GM12878 (cell line): ENCODE data around the gene IER2. TPM values are rescaled to one million over a fixed set of nuclear protein-coding genes. Genes with fewer than 3 reads are reported as not detected.

Experiments used
- CBFB ChIP-seq: IDR thresholded peaks from 2 replicates; pipeline ENCODE4 v1.6.1; 2016; ENCODE audit warnings: antibody characterized with exemption, low read depth
- CBX5 ChIP-seq: sonication (generic); IDR thresholded peaks from 2 replicates; pipeline ENCODE4 v1.6.1; 2016; ENCODE audit warnings: low read depth, moderate library complexity, mild to moderate bottlenecking, inconsistent platforms
- CEBPB ChIP-seq, 2 experiments: fragments of 150-350 bp in 1 of 2; IDR thresholded peaks; 2 replicates each; pipeline ENCODE4 v1.6.1; 2012 to 2014; ENCODE audit warnings: low read depth in 2 of 2, low read length in 2 of 2, borderline replicate concordance in 1 of 2, inconsistent platforms in 1 of 2
- GATAD2B ChIP-seq: fragments of 450-650 bp; conservative IDR thresholded peaks from 2 replicates; pipeline ENCODE4 v1.6.1; 2017; ENCODE audit warnings: low read depth, mild to moderate bottlenecking, moderate library complexity
- IKZF1 ChIP-seq: fragments of 450-650 bp; conservative IDR thresholded peaks from 2 replicates; pipeline ENCODE4 v1.6.1; 2017; ENCODE audit warnings: antibody characterized with exemption, mild to moderate bottlenecking
- IKZF2 ChIP-seq, 2 experiments: fragments of 450-650 bp; IDR thresholded peaks; 2 replicates each; pipeline ENCODE4 v1.6.1; 2017; ENCODE audit warnings: mild to moderate bottlenecking in 2 of 2, moderate library complexity in 2 of 2
- JUND ChIP-seq: IDR thresholded peaks from 2 replicates; pipeline ENCODE4 v1.6.1; 2012; ENCODE audit warnings: low read depth, mild to moderate bottlenecking, low read length, improper control_type of control experiment, moderate library complexity
- MTA3 ChIP-seq: IDR thresholded peaks from 2 replicates; pipeline ENCODE4 v1.6.1; 2012; ENCODE audit warnings: low read length, inconsistent platforms, borderline replicate concordance
- MXI1 ChIP-seq: fragments of 150-350 bp; IDR thresholded peaks from 2 replicates; pipeline ENCODE4 v1.6.1; 2011; ENCODE audit warnings: low read depth, mild to moderate bottlenecking, inconsistent platforms, low read length, improper control_type of control experiment
- PAX5 ChIP-seq: IDR thresholded peaks from 2 replicates; pipeline ENCODE4 v1.6.1; 2011; ENCODE audit warnings: low read depth, low read length, borderline replicate concordance
- RB1 ChIP-seq: fragments of 450-650 bp; formaldehyde crosslinking; IDR thresholded peaks from 2 replicates; pipeline ENCODE4 v1.6.1; 2017; ENCODE audit warnings: mild to moderate bottlenecking, borderline replicate concordance
- RUNX3 ChIP-seq: IDR thresholded peaks from 2 replicates; pipeline ENCODE4 v1.6.1; 2012; ENCODE audit warnings: low read length, inconsistent platforms
- SIX5 ChIP-seq: IDR thresholded peaks from 2 replicates; pipeline ENCODE4 v1.6.1; 2011; ENCODE audit warnings: mild to moderate bottlenecking, low read depth, low read length, moderate library complexity; ENCODE audit not compliant: severe bottlenecking
- SRF ChIP-seq, 2 experiments: IDR thresholded peaks; 2 replicates each; pipeline ENCODE4 v1.6.1; 2011; ENCODE audit warnings: low read depth in 2 of 2, low read length in 2 of 2, mild to moderate bottlenecking in 1 of 2, moderate library complexity in 1 of 2
- STAT1 ChIP-seq: fragments of 450-650 bp; conservative IDR thresholded peaks from 2 replicates; pipeline ENCODE4 v1.6.1; 2014; ENCODE audit warnings: antibody characterized with exemption, mild to moderate bottlenecking
- TAF1 ChIP-seq: IDR thresholded peaks from 2 replicates; pipeline ENCODE4 v1.6.1; 2011; ENCODE audit warnings: mild to moderate bottlenecking, low read depth, low read length, borderline replicate concordance
- TARDBP ChIP-seq: IDR thresholded peaks from 2 replicates; pipeline ENCODE4 v1.6.1; 2016; ENCODE audit warnings: borderline replicate concordance
- ZZZ3 ChIP-seq: IDR thresholded peaks from 2 replicates; pipeline ENCODE4 v1.6.1; 2011; ENCODE audit warnings: low read depth; ENCODE audit not compliant: control insufficient read depth, insufficient read length
- polyA plus RNA-seq, 11 experiments: library from polyadenylated mRNA; depleted of rRNA in 4 of 11; unstranded in 6 of 11; stranded (reverse) in 5 of 11; fragments of >200 nt; fragmentation: Nextera tagmentation in 4 of 11; fragmentation: Illumina TruSeq in 1 of 11; extraction: Ambion mirVana in 4 of 11; extraction: Trizol in 1 of 11; gene quantifications; 1 replicate in 1 of 11; 2 replicates in 10 of 11; pipeline versions ENCODE4 v1.2.1 to v1.2.3, GENCODE V29; 2011 to 2016; ENCODE audit warnings: inconsistent platforms in 2 of 11, missing spikeins in 2 of 11, low read depth in 1 of 11
- total RNA-seq, 4 experiments: library from RNA; depleted of rRNA in 3 of 4; stranded (reverse); fragments of >200 nt in 3 of 4; fragmentation: Illumina TruSeq in 1 of 4; extraction: Trizol in 1 of 4; gene quantifications; 2 replicates each; pipeline versions ENCODE4 v1.2.1 to v1.2.3, GENCODE V29; 2013 to 2021
- TF ChIP-seq, protein P1 (sequence below), 3 experiments: IDR thresholded peaks in 2 of 3; conservative IDR thresholded peaks in 1 of 3; 2 replicates each; pipeline ENCODE4 v1.5.1; 2011; ENCODE audit warnings: low read depth in 3 of 3, low read length in 3 of 3, mild to moderate bottlenecking in 3 of 3, control low read depth in 2 of 3, moderate library complexity in 2 of 3, inconsistent platforms in 1 of 3, mixed read lengths in 1 of 3; ENCODE audit not compliant: control insufficient read depth in 2 of 3, insufficient read depth in 1 of 3; ENCODE audit errors: extremely low read depth in 1 of 3
- TF ChIP-seq, protein P2 (sequence below): fragments of 450-650 bp; IDR thresholded peaks from 2 replicates; pipeline ENCODE4 v1.6.1; 2016; ENCODE audit warnings: mild to moderate bottlenecking, moderate library complexity, borderline replicate concordance
- TF ChIP-seq, protein P3 (sequence below): IDR thresholded peaks from 2 replicates; pipeline ENCODE4 v1.6.1; 2011; ENCODE audit warnings: borderline replicate concordance, low read depth, mild to moderate bottlenecking, moderate library complexity, mixed read lengths, low read length; ENCODE audit not compliant: insufficient read depth; ENCODE audit errors: extremely low read length
- TF ChIP-seq, protein P4 (sequence below): IDR thresholded peaks from 2 replicates; pipeline ENCODE4 v1.6.1; 2012; ENCODE audit warnings: low read depth, low read length, improper control_type of control experiment

IER2 gene
- total and polyA plus RNA-seq, 10 of the 15 experiments (the other 5 are each of a cell fraction or from before 2014, with no cell fraction given): 2.8 to 94.5 (median 24.9) TPM

DNA sequence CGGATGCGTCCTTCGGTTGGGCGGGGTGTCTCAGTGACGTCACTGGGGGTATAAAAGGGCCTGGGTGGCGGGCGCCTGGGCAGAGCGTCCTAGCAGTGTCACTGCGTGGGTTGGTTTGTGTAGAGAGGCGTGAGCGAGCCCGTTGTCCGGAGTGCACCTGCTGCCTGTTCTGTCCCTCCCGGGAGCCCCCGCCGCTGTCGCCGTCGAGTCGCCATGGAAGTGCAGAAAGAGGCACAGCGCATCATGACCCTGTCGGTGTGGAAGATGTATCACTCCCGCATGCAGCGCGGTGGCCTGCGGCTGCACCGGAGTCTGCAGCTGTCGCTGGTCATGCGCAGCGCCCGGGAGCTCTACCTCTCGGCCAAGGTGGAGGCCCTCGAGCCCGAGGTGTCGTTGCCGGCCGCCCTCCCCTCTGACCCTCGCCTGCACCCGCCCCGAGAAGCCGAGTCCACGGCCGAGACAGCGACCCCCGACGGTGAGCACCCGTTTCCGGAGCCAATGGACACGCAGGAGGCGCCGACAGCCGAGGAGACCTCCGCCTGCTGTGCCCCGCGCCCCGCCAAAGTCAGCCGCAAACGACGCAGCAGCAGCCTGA is 2.9 kb downstream of the IER2 start (continued):
- TF ChIP-seq JUND (no peak; the same call in 1 of the 2 replicates), RB1 (peak; percentile 63; the same call in 1 of the 2 replicates), SRF (IDR thresholded peaks at IDR 0.05; ENCODE audit: low read depth in 2 of 2, low read length in 2 of 2) (peak; percentile 14 to 28; a peak in 1 of 4 replicates), IKZF2 (IDR thresholded peaks at IDR 0.05) (peak in 1 of 2 experiments; percentile 60; a peak in 1 of 4 replicates), SIX5 (no peak), PAX5 (peak; percentile 62), CBX5 (no peak), TARDBP (peak; percentile 40; the same call in 1 of the 2 replicates), TAF1 (peak; percentile 98), CBFB (peak; percentile 96), MXI1 (peak; percentile 78), GATAD2B (peak; percentile 70), IKZF1 (peak; percentile 66), MTA3 (no peak), CEBPB (IDR thresholded peaks at IDR 0.05; ENCODE audit: borderline replicate concordance in 1 of 2, low read depth in 2 of 2, low read length in 2 of 2) (no peak), STAT1 (peak; percentile 68; the same call in 1 of the 2 replicates), ZZZ3 (no peak), RUNX3 (no peak)
- TF ChIP-seq, protein P1, sequence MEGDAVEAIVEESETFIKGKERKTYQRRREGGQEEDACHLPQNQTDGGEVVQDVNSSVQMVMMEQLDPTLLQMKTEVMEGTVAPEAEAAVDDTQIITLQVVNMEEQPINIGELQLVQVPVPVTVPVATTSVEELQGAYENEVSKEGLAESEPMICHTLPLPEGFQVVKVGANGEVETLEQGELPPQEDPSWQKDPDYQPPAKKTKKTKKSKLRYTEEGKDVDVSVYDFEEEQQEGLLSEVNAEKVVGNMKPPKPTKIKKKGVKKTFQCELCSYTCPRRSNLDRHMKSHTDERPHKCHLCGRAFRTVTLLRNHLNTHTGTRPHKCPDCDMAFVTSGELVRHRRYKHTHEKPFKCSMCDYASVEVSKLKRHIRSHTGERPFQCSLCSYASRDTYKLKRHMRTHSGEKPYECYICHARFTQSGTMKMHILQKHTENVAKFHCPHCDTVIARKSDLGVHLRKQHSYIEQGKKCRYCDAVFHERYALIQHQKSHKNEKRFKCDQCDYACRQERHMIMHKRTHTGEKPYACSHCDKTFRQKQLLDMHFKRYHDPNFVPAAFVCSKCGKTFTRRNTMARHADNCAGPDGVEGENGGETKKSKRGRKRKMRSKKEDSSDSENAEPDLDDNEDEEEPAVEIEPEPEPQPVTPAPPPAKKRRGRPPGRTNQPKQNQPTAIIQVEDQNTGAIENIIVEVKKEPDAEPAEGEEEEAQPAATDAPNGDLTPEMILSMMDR (IDR thresholded peaks at IDR 0.05 in 2 of 3, conservative IDR thresholded peaks at IDR 0.05 in 1 of 3; ENCODE audit: control insufficient read depth in 2 of 3, extremely low read depth in 1 of 3, insufficient read depth in 1 of 3, low read depth in 3 of 3, low read length in 3 of 3): no peak; a peak in 2 of 6 replicates
- TF ChIP-seq, protein P2, sequence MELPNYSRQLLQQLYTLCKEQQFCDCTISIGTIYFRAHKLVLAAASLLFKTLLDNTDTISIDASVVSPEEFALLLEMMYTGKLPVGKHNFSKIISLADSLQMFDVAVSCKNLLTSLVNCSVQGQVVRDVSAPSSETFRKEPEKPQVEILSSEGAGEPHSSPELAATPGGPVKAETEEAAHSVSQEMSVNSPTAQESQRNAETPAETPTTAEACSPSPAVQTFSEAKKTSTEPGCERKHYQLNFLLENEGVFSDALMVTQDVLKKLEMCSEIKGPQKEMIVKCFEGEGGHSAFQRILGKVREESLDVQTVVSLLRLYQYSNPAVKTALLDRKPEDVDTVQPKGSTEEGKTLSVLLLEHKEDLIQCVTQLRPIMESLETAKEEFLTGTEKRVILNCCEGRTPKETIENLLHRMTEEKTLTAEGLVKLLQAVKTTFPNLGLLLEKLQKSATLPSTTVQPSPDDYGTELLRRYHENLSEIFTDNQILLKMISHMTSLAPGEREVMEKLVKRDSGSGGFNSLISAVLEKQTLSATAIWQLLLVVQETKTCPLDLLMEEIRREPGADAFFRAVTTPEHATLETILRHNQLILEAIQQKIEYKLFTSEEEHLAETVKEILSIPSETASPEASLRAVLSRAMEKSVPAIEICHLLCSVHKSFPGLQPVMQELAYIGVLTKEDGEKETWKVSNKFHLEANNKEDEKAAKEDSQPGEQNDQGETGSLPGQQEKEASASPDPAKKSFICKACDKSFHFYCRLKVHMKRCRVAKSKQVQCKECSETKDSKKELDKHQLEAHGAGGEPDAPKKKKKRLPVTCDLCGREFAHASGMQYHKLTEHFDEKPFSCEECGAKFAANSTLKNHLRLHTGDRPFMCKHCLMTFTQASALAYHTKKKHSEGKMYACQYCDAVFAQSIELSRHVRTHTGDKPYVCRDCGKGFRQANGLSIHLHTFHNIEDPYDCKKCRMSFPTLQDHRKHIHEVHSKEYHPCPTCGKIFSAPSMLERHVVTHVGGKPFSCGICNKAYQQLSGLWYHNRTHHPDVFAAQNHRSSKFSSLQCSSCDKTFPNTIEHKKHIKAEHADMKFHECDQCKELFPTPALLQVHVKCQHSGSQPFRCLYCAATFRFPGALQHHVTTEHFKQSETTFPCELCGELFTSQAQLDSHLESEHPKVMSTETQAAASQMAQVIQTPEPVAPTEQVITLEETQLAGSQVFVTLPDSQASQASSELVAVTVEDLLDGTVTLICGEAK: no peak
- TF ChIP-seq, protein P3, sequence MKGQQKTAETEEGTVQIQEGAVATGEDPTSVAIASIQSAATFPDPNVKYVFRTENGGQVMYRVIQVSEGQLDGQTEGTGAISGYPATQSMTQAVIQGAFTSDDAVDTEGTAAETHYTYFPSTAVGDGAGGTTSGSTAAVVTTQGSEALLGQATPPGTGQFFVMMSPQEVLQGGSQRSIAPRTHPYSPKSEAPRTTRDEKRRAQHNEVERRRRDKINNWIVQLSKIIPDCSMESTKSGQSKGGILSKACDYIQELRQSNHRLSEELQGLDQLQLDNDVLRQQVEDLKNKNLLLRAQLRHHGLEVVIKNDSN: no peak
- TF ChIP-seq, protein P4, sequence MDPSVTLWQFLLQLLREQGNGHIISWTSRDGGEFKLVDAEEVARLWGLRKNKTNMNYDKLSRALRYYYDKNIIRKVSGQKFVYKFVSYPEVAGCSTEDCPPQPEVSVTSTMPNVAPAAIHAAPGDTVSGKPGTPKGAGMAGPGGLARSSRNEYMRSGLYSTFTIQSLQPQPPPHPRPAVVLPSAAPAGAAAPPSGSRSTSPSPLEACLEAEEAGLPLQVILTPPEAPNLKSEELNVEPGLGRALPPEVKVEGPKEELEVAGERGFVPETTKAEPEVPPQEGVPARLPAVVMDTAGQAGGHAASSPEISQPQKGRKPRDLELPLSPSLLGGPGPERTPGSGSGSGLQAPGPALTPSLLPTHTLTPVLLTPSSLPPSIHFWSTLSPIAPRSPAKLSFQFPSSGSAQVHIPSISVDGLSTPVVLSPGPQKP: peak; percentile 70
